Measurements from ENCODE around the gene CHD6.

CHD6 gene

DNA sequence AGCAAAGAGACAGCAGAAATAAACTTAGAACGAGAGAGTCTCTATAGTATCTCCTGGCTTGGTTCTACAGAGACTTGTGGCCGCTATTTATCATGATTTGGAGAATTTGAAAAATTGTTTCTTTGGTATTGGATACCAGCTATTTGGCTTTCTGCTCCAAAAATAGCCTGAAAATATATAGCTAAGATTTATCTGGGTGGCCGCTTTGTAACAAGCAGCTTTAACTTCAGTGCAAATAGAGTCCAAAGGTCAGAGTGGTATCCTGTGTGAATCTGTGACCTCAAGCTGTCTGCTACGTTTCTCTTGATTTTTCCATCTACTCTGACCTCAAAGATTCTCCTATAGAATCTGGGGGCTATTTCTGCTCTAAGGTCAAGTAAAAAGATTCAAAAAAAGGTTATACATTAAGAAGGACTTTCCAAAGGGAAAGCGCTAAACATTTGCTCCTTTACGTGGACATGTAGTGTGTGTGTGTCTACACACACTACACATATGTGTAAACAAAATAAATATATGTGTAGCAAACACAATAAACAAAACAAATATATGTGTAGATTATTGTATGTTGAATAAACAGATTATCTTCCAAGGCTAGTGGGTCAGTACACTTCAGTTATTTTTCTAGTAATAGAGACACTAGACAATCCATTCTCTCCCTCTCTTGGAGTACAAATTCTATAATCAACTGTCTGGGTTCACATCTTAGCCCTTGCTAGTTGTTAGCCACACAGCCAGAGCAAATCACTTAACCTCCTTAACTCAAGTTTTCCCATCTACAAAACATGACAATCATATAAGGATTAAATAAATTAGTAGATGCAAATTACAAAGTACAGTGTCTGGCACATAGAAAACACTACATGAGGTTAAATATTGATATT is 40.8 kb downstream of the CHD6 start:
- no peak for DNase-seq

GRCh38 chr20:41575412-41575811 is 42.8 kb downstream of the CHD6 start:
- no peak for DNase-seq

- no peak for DNase-seq
These were observed 43.3 kb downstream of the CHD6 start for GRCh38 chr20:41574802-41575389.

- no peak for DNase-seq
These were observed 44.2 kb downstream of the CHD6 start for GRCh38 chr20:41573955-41574354.

DNA sequence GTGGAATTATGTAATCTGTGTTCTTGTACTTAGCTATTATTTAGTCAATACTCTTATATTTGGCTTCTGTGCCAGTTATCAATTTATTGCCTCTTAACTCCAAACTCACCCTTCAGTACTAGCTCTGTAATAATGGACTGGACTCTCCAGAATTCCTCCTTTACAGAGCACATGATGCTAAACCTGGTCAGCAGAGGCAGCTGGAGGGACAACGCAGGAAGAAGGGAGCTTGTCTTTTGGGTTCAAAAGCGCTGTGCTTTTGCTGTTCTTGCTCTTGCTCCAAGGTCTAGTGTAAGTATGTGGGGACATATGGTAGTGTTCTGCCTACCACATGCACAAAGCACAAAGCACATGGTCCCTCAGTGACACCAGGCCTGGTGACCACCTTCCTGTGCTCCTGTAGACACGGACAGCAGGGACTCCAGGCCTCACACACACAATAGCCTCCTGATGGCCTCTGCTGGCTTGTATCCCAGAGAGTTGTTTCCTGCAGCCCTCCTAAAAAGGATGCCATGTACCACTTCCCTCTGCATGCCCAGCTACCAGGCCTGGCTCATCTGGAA is 46.1 kb downstream of the CHD6 start:
- no peak for DNase-seq

DNA sequence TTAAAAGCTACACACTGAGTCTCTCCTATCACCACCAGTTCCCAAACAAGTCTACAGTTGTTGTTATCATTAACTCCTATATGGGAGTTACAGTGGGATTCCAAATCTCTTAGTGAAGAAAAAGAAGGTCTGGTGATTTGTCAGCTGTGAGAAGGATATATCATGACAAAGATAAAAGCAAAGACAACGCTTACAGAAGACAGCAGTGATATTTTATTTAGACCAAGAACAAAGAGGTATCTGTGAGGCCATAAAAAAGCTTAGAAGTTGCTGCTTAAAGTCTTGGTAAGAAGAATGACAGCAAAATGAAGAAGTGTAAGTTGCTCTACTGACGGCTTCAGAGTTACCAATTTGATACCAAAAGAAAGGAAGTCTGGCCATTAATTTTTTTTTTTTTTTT is 47.2 kb downstream of the CHD6 start:
- no peak for DNase-seq

DNA sequence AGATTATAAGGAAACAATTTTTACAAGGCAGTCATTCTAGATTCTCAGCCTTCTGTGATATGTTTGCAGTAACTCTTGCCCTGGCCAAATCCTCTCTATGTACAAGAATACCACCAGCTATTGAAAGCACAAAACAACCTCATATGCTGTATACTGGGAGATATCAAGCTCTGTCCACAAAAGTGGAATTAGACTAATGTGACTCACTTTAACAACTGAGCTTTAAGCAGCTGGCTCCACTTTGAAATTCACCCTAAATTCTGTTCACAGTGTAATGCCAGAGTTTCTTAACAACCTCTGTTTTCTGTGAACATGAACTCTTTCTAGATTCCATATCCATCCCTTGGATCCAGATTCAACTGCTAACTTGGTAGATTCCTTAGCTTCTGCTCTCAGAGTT is 47.6 kb downstream of the CHD6 start:
- DNase-seq, result no peak

DNA sequence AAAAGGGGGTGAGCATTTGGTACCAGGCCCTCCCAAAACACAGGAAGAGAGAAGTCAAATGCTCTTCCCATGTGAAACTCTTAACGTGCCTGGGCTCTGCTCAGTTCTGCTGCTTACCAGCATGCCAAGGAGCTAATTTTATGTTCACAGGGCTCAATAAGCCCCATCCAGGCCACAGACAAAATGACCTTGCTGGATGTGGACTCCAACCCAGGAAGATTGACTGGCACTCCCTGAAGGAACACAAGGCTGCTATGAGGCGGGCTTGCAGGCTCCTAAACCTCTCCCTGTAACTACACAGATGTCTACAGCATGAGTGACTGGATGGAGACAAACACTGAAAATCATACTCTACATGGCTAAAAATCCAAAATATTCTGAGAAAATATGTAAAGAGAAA is 50.6 kb downstream of the CHD6 start:
- DNase-seq, result no peak

GRCh38 chr20:41566896-41567527 is 51.2 kb downstream of the CHD6 start:
- DNase-seq, result no peak

- DNase-seq, result no peak
These were observed 55.1 kb downstream of the CHD6 start for GRCh38 chr20:41563087-41563486.

- no peak for DNase-seq
These were observed 57.2 kb downstream of the CHD6 start for GRCh38 chr20:41560970-41561369.

GRCh38 chr20:41559658-41560057 is 58.5 kb downstream of the CHD6 start:
- DNase-seq, result no peak

DNA sequence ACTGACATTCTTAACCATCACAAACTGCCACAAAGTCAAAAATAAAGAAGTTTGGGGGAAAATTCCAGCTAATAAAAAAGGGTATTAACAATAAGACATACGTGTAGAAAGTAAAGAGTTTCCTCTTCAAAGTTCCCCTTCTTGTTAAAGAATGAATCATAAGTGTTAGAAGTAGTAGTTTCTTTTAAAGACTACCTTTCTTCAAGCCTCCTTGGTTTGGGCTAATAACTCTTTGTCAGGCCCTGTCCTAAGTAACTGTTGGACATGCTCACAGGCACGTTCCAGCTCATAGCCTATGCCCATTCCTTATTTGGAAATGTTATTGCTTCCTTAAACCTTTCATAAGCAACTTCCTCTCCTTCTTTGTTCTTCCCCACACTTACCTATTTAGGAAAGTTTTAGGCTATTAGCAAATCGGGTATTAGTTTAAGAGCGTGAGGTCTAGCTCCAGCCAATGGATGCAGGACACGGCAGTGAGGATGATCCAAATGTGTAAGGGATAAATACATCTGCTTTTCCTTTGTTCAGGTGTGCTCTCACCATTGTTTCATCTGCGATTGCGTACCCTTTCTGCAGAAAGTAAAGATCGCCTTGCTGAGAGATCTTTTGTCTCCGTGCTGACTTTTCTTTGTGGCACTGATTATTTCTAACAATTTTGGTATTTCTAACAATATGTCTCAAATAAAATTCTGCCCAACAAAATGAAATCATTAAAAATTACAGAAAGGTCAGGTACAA is 64.9 kb downstream of the CHD6 start:
- no peak for DNase-seq

GRCh38 chr20:41552295-41553068 is 65.7 kb downstream of the CHD6 start:
- no peak for DNase-seq

- no peak for DNase-seq
These were observed 67.0 kb downstream of the CHD6 start for GRCh38 chr20:41551011-41551705.

DNA sequence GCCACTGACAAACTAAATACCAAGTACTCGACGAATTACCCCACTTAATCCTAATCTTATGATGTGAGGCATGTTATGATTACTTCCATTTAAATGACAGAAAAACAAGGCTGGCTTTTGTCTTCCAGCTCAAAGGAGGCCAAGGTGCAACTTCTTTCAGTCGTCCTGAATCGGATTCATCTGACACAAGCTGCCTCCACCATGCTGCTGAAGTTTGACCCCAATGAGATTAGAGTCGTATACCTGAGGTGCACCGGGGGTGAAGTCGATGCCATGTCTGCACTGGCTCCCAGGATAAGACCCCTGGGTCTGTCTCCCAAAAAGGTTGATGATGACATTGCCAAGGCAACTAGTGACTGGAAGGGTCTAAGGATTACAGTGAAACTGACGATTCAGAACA is 71.0 kb downstream of the CHD6 start:
- no peak for DNase-seq

DNA sequence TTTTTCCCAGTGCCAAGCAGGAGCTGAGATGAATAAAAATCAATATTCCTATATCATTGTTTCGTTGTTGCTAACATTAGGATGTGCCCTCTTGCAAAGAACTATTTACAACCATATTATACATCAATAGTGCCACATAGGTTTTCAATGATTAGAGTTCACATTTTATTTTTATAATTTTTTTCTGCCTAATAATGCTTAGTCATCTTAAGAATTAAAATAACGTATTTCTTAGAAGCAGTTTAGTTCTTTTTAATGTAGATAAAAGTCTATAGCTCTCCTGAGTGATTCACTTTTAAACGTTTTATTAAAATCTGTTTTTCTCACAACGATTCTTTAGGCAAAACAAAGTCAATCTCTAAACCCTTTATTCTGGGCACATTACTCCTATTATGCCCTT is 71.6 kb downstream of the CHD6 start:
- DNase-seq, result no peak

DNA sequence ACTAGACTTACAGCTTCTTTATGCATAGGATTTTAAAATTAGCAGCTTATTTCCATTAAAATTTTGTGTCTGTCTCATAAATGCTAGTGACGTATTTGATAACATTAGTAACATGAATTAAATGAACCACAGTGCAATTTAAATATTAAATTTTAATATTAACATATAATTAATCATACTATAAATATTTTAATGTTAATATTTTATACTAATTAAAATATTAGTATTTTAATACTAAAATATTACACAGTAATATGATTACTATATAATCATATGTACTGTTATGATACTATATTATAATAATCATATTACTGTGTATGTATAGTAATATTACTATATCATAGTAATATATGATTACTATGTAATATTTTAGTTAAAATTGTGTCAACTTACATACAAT is 73.7 kb downstream of the CHD6 start:
- DNase-seq, result no peak

DNA sequence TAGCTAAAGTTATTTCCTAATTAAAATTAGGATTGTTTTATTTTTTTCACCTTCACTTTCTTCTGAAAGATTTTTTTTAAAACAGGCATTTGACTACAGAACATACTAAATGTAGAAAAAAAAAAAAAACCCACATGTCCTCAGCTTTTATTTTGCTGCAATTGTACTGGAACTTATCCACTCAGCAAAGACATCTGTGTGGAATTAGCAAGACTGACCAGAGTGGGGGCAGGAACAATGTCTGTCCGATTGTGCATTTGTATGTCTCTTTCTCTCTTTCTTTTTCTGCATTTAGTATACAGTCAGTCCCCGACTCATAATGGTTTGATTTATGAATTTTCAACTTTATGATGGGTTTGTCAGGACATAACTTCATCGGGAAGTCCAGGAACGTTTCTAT is 77.3 kb downstream of the CHD6 start:
- DNase-seq, result no peak

DNA sequence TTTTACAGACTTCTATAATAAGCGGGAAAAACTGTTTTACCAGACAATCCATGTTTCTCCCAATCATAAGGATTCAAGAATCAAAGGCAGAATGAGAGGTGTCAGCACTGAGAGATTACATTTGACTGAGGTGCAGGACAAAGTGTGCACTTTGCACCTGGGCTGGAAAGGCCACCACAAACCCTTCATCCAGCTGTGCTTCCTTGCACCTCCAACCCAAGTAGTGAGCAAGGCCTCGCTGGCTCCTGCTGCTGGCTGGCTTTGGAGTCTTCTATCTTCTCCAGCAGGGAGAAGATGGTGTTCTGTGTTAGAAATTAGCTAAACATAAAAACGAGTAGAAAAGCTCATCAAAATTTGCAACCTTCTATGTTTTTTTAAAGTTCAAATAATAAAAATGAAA is 77.7 kb downstream of the CHD6 start:
- DNase-seq, result no peak

DNA sequence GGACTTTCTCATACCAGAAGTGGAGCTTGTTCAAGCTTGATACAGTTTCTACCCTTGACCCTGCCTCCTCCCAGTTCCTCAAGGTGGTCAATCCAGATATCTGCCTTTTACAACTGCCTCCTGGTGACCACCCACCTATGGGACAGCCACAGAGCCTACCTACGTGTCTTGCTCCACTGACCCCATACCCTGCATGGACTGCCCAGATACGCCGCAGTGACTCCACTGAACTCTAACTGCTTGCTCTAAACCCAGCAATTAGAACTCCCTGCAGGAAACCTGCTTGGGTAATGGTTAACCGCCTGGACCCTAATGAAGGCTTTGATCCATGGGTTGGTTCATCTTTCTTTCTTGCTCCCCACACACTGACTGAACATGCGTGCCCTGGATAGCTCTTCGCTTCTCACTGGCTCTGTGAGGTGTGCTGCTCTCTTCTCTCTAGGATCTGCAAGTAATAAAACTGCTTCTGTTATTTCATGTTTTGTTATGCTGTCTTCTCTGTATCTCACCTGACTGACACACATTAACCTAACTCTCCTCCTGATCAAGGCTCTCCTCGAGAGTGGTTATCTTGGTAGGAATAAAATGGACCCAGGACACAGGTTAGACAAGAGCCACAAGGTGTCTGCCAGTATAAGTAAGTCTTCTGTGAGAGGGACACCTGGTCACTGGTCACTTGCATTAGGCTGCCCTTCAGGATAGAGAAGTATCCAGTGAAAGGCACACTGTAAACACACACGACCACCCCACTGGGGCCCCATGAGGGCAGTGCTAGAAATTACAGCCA is 79.2 kb downstream of the CHD6 start:
- DNase-seq, result no peak

Measured in NCI-H1105 treated with DMSO at 0.1 percent for 48 hours (cell line).